ENCODE results near the gene PHTF2. TPM values are rescaled to one million over a fixed set of nuclear protein-coding genes. Genes with fewer than 3 reads are reported as not detected.
"Not testable (repeated sequence)": the region's sequence is repeated elsewhere in the genome, so short reads cannot be mapped to it uniquely, and the experiment has no call there.

PHTF2 gene
- polyA plus RNA-seq, 3 donors from 2014 or later, result 4.1 to 9.3 (median 4.1) TPM

DNA sequence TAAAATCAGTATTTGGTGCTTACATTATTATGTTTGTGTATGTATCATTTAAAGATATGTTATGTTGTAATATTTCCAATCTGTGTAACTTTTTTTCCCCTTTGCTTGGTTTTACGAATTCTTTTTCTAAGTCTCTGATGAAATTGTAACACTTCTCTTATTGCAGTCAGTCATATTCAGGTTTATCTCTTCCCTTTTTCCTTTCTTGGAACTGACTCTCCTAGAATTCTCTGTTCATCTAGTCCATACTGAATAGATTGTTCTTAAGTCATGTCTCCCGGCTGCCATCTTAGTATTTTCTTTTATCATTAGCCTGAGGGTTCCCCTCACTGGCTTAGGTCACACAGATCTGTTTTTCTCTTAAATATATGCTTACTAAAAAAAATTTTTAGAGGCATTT, 44.6 kb downstream of the PHTF2 start:
- Mint-ChIP-seq H3K4me3 (no peak overlapping the region), H3K27me3 (ENCODE audit: low read depth in 3 of 3) (peaks cover 0 to 2% (median 0%) of the 10 kb centered on the region in 3 donors), H3K9me3 (no peaks in the 10 kb centered on the region), H3K36me3 (peaks cover 3 to 4% (median 3%) of the 10 kb centered on the region in 3 donors), H3K4me1 (peaks cover 3 to 12% of the 10 kb centered on the region in 2 donors), H3K27ac (no peak overlapping the region)
- DNase-seq, result no peak

DNA sequence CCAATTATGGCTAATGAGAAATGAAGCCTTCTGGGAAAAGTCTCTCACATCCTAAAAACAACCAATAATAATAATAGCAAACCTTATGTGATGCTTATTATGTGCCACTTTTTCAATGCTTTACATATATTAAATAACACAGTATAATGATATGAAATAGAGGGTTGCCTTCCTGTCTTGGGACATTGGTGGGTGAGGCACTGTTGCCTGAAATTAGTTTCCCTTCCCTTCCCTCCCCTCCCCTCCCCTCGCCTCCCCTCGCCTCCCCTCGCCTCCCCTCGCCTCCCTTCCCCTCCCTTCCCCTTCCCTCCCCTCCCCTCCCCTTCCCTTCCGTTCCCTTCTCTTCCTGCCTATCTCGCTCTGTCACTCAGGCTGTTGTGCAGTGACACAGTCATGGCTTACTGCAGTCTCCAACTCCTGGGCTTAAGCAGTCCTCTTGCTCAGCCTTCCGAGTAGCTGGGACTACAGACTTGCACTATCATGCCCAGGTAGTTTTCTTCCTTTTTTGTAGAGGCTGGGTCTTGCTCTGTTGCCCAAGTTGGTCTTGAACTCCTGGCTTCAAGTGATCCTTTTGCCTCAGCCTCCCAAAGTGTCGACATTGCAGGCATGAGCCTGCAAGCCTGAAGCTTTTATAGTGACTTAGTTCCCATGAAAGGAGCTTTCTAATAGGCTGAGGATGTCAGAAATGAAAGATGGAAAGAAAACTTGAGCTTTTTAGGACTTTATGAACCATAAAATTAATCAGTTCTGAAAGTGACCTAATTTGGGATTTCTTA, 47.9 kb downstream of the PHTF2 start:
- peaks cover 0 to 2% (median 0%) of the 10 kb centered on the region in 3 donors for H3K27me3 Mint-ChIP-seq (ENCODE audit: low read depth in 3 of 3)
- no peak overlapping the region for H3K27ac Mint-ChIP-seq
- DNase-seq, result no peak
- H3K36me3 Mint-ChIP-seq, result peaks cover 3 to 13% (median 10%) of the 10 kb centered on the region in 3 donors
- peaks cover 3 to 14% of the 10 kb centered on the region in 2 donors for H3K4me1 Mint-ChIP-seq
- H3K4me3 Mint-ChIP-seq, result no peak overlapping the region
- no peaks in the 10 kb centered on the region for H3K9me3 Mint-ChIP-seq

DNA sequence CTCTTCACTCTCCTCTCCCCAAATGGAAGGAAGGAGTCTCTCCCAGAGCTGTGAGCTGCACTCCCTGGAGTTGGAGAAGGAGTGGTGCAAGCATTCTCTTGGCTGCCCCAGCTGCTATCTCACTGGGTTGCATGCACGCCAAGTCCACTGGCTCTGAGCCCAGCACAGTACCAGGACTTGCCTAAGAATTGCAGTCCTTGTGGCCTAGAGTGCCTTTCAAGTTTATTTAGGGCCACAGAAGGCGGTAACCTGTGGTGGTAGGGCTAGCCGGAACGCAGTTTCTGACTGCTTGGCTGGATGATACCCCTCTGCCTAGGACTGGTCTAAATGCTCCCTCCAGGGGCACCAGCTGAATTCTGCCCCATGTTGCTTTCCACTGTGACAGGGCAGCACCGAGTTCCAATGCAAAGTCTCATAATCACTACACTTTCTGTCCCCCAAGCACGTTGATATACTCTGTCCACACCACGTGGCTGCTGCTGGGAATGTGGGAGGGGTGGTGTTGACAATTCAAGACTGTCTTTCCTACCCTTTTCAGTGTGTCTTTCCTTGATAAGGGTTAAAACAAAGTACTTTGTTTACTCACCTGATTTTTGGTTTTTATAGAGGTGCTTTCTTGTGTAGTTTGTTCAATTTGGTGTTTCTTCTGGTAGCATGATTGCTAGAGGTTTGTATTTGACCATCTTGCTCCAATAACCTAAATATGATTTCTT, 57.0 kb downstream of the PHTF2 start:
- DNase-seq, result no peak
- Mint-ChIP-seq H3K9me3 (no peaks in the 10 kb centered on the region), H3K27me3 (ENCODE audit: low read depth in 3 of 3) (peaks cover 0 to 1% (median 0%) of the 10 kb centered on the region in 3 donors), H3K4me1 (peaks cover 15 to 40% of the 10 kb centered on the region in 2 donors), H3K4me3 (no peak overlapping the region), H3K27ac (no peak overlapping the region), H3K36me3 (peaks cover 0 to 9% (median 8%) of the 10 kb centered on the region in 3 donors)

DNA sequence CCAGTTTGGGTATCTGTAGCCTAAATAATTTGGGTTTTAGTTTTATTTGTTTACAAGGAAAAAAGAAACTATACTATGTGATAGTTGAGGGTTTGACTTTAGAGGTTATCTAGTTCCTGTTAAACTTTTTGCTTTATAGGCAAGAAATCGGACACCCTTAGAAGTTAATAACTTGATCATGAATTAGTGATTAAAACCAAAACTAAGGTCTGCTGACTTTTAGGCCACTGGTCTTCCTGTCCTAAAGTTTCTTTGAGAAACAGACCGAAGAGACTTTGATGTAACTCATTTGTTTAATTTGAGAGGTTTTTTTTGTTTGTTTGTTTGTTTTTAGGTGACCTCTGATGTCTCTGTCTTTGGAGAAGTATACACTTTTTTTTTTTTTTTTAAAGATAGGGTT, 59.7 kb downstream of the PHTF2 start:
- H3K9me3 Mint-ChIP-seq, result no peaks in the 10 kb centered on the region
- H3K4me1 Mint-ChIP-seq, result peaks cover 15 to 25% of the 10 kb centered on the region in 2 donors

DNA sequence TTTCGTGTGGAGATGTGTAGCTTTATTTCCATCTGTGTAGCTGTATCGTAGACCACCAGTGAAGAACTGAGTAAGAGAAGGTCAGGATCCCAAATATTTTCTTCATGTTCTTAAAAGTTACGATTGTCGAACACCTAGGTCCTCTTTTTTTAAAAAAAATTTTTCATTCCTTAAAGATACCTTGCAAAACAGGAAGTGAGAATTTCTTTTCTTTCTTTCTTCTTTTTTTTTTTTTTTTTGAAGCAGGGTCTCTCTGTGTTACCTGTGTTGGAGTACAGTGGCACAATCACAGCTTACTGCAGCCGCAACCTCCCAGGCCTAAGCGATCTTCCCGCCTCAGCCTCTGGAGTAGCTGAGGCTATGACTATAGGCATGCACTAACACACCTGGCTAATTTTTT, 60.8 kb downstream of the PHTF2 start:
- Mint-ChIP-seq H3K36me3 (peaks cover 0 to 4% (median 0%) of the 10 kb centered on the region in 3 donors), H3K4me1 (peaks cover 15 to 29% of the 10 kb centered on the region in 2 donors), H3K9me3 (no peaks in the 10 kb centered on the region), H3K4me3 (no peak overlapping the region), H3K27me3 (ENCODE audit: low read depth in 3 of 3) (no peaks in the 10 kb centered on the region), H3K27ac (peak overlapping the region in 1 of 6 donors; percentile 53)
- no peak for DNase-seq

More for the DNA sequence above, 59.7 kb downstream of the PHTF2 start:
- no peak for DNase-seq
- H3K27ac Mint-ChIP-seq, result peak overlapping the region in 3 of 6 donors; percentile 31 to 84 (median 33)
- no peaks in the 10 kb centered on the region for H3K27me3 Mint-ChIP-seq (ENCODE audit: low read depth in 3 of 3)
- peaks cover 0 to 4% (median 4%) of the 10 kb centered on the region in 3 donors for H3K36me3 Mint-ChIP-seq
- no peak overlapping the region for H3K4me3 Mint-ChIP-seq

DNA sequence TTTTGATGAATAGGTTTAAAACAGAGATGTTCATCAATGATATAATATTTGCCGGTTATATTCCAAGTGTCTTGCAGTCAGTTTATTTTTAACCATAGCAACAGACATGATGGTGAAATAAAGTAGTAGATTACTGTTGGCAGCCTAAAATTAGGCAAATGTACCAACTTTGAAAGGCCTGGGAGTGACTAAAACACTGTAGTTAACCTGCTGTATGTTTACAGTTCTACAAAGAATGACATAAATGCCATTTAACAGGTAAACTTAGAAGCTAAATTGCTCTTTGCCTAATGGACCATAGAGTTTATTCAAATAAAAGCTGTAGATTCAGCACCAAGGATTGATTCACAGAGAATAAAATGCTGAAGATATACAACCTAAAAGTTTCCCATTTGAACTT, 64.1 kb downstream of the PHTF2 start:
- Mint-ChIP-seq H3K4me1 (peaks cover 15 to 35% of the 10 kb centered on the region in 2 donors), H3K27ac (no peak overlapping the region), H3K4me3 (no peak overlapping the region), H3K36me3 (no peaks in the 10 kb centered on the region), H3K9me3 (no peaks in the 10 kb centered on the region), H3K27me3 (ENCODE audit: low read depth in 3 of 3) (no peaks in the 10 kb centered on the region)
- DNase-seq, result no peak

DNA sequence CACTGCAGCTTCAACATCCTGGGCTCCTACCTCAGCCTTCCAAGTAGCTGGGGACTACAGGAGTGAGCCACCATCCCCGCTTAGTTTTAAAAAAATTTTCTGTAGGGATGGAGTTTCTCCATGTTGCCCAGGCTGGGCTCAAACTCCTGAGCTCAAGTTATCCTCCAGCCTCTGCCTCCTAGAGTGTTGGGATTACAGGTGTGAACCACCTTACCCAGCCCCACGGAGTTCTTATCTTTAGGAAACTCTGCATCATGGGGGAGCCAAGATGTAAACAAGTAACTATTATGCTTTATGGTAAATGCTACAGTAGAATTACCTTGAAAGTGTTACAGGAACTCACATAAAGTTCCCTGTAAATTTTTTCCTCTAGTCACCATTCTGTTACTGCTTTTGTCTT, 65.3 kb downstream of the PHTF2 start:
- Mint-ChIP-seq H3K36me3 (no peaks in the 10 kb centered on the region), H3K9me3 (no peaks in the 10 kb centered on the region), H3K27ac (no peak overlapping the region), H3K27me3 (ENCODE audit: low read depth in 3 of 3) (no peaks in the 10 kb centered on the region), H3K4me1 (peaks cover 8 to 26% of the 10 kb centered on the region in 2 donors), H3K4me3 (no peak overlapping the region)
- DNase-seq, result no peak

DNA sequence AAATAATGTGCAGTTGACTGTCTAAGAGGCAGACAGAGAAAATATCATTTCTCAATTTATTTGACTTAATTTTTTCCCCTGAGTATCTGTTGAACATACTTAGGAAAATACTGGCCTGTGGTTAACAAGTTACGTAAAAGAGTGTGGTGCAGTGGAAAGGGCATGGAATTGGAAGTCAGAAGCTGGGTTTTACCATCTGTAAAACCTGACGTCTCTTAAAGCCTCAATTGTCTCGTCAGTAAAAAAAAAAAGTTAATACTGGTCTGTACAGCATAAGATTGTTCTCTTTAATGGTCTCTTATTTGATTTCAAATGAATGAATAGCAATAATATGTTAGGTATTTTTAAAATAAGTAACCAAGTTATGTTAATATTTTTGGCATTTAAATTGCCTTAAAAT, 67.8 kb downstream of the PHTF2 start:
- H3K27ac Mint-ChIP-seq, result no peak overlapping the region

DNA sequence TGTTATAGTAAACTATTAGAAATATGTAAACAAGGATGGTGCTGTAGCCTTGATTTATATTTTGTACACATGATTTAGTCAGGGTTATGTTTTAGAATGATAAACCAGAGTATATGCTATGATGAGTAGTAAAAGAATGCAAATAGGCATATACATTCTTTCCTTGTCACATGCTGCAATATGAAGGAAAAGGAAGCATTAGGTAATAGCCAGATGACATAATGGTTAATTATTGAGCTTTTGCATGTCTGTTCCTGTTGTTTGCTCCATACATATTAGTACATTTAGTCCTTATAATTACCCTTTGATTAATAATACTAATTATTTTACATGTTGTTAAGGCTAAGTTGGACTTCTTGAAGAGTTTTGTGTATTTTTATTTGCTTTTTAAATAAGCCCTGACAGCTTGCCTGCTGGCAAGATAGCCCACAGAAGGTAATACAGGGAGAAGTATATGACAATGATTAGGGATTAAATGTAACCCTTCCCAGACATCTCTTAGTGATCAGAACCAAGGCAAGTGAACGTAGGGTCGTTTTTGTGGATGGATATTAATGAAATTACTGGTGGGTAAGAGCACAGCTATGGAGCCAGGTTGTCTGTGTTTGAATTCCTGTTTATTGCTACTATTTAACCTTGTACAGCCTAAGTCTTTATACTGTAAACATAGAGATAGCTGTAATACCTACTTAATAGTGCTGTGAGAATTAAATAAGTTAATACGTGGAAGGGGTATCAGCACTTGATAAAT, 68.4 kb downstream of the PHTF2 start:
- Mint-ChIP-seq H3K27me3 (ENCODE audit: low read depth in 3 of 3) (no peaks in the 10 kb centered on the region), H3K9me3 (no peaks in the 10 kb centered on the region), H3K36me3 (peaks cover 4 to 11% (median 4%) of the 10 kb centered on the region in 3 donors), H3K27ac (no peak overlapping the region), H3K4me1 (peaks cover 4 to 28% of the 10 kb centered on the region in 2 donors), H3K4me3 (no peak overlapping the region)
- no peak for DNase-seq

More for the DNA sequence above, 67.8 kb downstream of the PHTF2 start:
- Mint-ChIP-seq H3K36me3 (peaks cover 4 to 9% (median 4%) of the 10 kb centered on the region in 3 donors), H3K4me3 (no peak overlapping the region), H3K27me3 (ENCODE audit: low read depth in 3 of 3) (no peaks in the 10 kb centered on the region), H3K4me1 (peaks cover 4 to 28% of the 10 kb centered on the region in 2 donors), H3K9me3 (no peaks in the 10 kb centered on the region)
- DNase-seq, result no peak

DNA sequence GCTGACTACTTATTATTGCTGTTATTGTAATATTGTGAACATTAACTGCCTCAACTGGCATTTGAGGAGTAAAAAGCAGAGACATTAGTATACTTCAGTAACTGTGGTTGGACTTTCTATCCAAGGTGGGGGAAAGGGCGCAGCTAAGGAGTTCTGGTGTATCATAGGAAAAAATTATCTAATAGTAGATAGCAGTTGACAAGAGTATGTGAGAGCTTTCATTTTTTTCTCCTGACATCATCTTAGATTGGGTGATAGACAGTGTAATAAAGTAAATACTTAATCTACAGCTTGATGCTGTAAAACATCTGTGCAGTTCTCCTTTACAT, 68.9 kb downstream of the PHTF2 start:
- H3K27ac Mint-ChIP-seq, result no peak overlapping the region

DNA sequence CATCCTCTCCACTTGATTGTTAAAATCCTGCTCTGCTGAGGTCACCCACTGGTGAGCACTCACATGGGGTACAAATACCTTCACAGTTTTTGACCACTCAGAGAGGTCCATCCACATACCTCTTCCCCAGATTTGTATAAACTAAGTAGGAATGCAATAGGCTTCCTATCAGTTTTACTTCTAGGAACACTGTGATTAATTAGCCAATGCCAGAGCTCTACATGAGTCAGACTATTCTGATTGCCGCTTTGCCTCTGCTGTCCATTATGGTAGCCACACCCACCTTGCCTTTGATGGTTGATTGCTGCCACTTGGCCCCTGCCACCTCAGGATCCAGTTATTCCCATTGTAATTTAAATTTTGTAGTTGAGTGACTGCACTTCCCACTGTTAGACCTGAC, 73.7 kb downstream of the PHTF2 start:
- not testable (repeated sequence) for H3K9me3 Mint-ChIP-seq; H3K4me3 Mint-ChIP-seq; H3K27ac Mint-ChIP-seq; DNase-seq; H3K27me3 Mint-ChIP-seq (ENCODE audit: low read depth in 3 of 3)
- H3K36me3 Mint-ChIP-seq, result peaks cover 4 to 16% (median 4%) of the 10 kb centered on the region in 3 donors
- H3K4me1 Mint-ChIP-seq, result peaks cover 6 to 19% of the 10 kb centered on the region in 2 donors

More for the DNA sequence above, 68.9 kb downstream of the PHTF2 start:
- H3K4me3 Mint-ChIP-seq, result no peak overlapping the region
- DNase-seq, result no peak
- peaks cover 4 to 12% (median 4%) of the 10 kb centered on the region in 3 donors for H3K36me3 Mint-ChIP-seq
- H3K9me3 Mint-ChIP-seq, result no peaks in the 10 kb centered on the region
- no peaks in the 10 kb centered on the region for H3K27me3 Mint-ChIP-seq (ENCODE audit: low read depth in 3 of 3)
- peaks cover 4 to 30% of the 10 kb centered on the region in 2 donors for H3K4me1 Mint-ChIP-seq

DNA sequence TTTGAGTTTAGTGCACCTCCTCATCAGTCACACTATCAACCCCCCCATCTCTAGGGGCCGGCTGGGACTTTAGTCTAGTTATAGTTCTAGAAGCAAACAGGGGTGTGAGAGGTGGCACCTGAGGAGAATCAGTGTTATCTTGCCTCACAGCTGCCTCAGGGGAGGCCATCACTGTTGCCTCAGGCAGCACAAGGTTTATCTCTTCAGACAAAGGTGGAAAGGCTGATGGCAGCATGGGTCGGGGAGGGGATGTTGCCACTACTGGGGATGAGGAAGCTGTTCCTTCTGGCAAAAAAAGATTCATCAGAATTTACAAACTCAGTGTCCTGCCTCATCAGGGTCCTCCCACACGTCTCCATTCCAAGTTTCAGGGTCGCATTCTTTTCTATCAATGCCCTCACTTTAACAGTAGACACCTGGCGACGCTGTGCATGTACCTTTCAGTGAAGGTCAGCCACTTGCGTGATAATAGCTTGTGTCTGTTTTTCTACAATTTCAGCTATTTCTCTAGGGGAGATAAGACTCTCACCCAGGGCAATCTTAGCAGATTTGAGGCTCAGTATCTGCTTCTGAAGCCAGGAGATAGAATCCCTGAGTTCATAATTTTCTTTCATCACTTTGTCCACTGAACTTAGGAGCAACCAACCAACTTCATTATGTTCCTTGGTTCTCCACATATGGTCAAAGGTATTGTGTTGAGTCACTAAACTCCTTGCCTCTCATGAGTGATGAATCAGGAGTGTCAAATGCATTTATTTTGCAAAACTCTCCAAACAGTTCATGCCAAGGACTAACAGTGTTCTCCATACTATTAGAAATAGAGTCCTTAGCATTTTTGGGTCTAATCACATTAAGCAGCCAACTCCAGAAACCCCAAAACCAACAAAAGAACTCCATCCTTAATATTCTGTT, 75.1 kb downstream of the PHTF2 start:
- H3K27ac Mint-ChIP-seq; H3K27me3 Mint-ChIP-seq (ENCODE audit: low read depth in 3 of 3): not testable (repeated sequence)

DNA sequence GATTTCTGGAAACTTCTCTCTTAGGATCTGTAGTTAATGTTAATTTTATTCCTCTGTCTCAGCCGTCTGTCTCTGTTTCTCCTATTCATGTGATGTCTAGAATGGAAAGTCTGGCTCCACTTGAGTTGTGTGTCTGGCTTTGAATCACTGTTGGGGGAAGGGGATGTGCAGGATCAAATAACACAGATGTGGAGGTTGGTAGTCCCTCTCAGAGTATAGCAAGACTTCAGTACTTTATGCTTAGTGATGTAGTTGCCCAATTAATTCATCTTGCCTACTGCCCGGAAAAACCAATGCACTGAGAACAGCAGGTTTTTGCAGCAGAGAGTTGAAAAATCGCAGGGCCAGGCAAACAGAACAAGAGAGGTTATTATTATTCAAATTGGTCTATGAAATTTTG, 79.2 kb downstream of the PHTF2 start:
- Mint-ChIP-seq H3K4me1 (peaks cover 4 to 8% of the 10 kb centered on the region in 2 donors), H3K27ac (peak overlapping the region in 1 of 6 donors; percentile 28), H3K4me3 (no peak overlapping the region), H3K9me3 (no peaks in the 10 kb centered on the region), H3K36me3 (peaks cover 4 to 5% (median 4%) of the 10 kb centered on the region in 3 donors), H3K27me3 (ENCODE audit: low read depth in 3 of 3) (no peaks in the 10 kb centered on the region)
- DNase-seq, result no peak

More for the DNA sequence above, 75.1 kb downstream of the PHTF2 start:
- not testable (repeated sequence) for H3K4me3 Mint-ChIP-seq, H3K9me3 Mint-ChIP-seq, DNase-seq
- H3K36me3 Mint-ChIP-seq, result peaks cover 4 to 16% (median 4%) of the 10 kb centered on the region in 3 donors
- H3K4me1 Mint-ChIP-seq, result peaks cover 6 to 19% of the 10 kb centered on the region in 2 donors
